Measurements from ENCODE around the gene EFNA5.

EFNA5 gene

GRCh38 chr5:107401470-107402122 lies 269.1 kb downstream of the EFNA5 start:
- Histone ChIP-seq H3K79me2 (ENCODE audit: control insufficient read depth, insufficient read depth, low read length, unreplicated experiment) (peaks cover 4% of the 10 kb centered on the region), H3K27ac (ENCODE audit: low read depth, low read length) (no peak overlapping the region), H2AFZ (ENCODE audit: low read length, unreplicated experiment) (no peak overlapping the region), H3K4me3 (ENCODE audit: low read depth, low read length) (no peak overlapping the region), H3K4me1 (ENCODE audit: control insufficient read depth, insufficient read depth, low read length, unreplicated experiment) (peaks cover 16% of the 10 kb centered on the region), H3K27me3 (ENCODE audit: insufficient read depth, low read length) (no peaks in the 10 kb centered on the region), H3K36me3 (ENCODE audit: insufficient read depth, low read length) (no peaks in the 10 kb centered on the region)

GRCh38 chr5:107400328-107400727 lies 270.4 kb downstream of the EFNA5 start:
- Histone ChIP-seq H3K36me3 (ENCODE audit: insufficient read depth, low read length) (no peaks in the 10 kb centered on the region), H3K4me1 (ENCODE audit: control insufficient read depth, insufficient read depth, low read length, unreplicated experiment) (peaks cover 21% of the 10 kb centered on the region), H2AFZ (ENCODE audit: low read length, unreplicated experiment) (no peak overlapping the region), H3K27me3 (ENCODE audit: insufficient read depth, low read length) (no peaks in the 10 kb centered on the region), H3K27ac (ENCODE audit: low read depth, low read length) (no peak overlapping the region), H3K4me3 (ENCODE audit: low read depth, low read length) (no peak overlapping the region), H3K79me2 (ENCODE audit: control insufficient read depth, insufficient read depth, low read length, unreplicated experiment) (peaks cover 4% of the 10 kb centered on the region)

- Histone ChIP-seq H3K27ac (ENCODE audit: low read depth, low read length) (no peak overlapping the region), H3K79me2 (ENCODE audit: control insufficient read depth, insufficient read depth, low read length, unreplicated experiment) (peaks cover 7% of the 10 kb centered on the region), H3K36me3 (ENCODE audit: insufficient read depth, low read length) (no peaks in the 10 kb centered on the region), H3K27me3 (ENCODE audit: insufficient read depth, low read length) (no peaks in the 10 kb centered on the region), H2AFZ (ENCODE audit: low read length, unreplicated experiment) (no peak overlapping the region), H3K4me1 (ENCODE audit: control insufficient read depth, insufficient read depth, low read length, unreplicated experiment) (peaks cover 26% of the 10 kb centered on the region), H3K4me3 (ENCODE audit: low read depth, low read length) (no peak overlapping the region)
Observed at GRCh38 chr5:107398703-107399102, 272.0 kb downstream of the EFNA5 start.

GRCh38 chr5:107396351-107396690 lies 274.4 kb downstream of the EFNA5 start:
- Histone ChIP-seq H3K79me2 (ENCODE audit: control insufficient read depth, insufficient read depth, low read length, unreplicated experiment) (peaks cover 3% of the 10 kb centered on the region), H3K4me1 (ENCODE audit: control insufficient read depth, insufficient read depth, low read length, unreplicated experiment) (peaks cover 17% of the 10 kb centered on the region), H3K27ac (ENCODE audit: low read depth, low read length) (no peak overlapping the region), H2AFZ (ENCODE audit: low read length, unreplicated experiment) (no peak overlapping the region), H3K36me3 (ENCODE audit: insufficient read depth, low read length) (no peaks in the 10 kb centered on the region), H3K4me3 (ENCODE audit: low read depth, low read length) (no peak overlapping the region), H3K27me3 (ENCODE audit: insufficient read depth, low read length) (no peaks in the 10 kb centered on the region)

- H3K79me2 ChIP-seq (ENCODE audit: control insufficient read depth, insufficient read depth, low read length, unreplicated experiment), result peaks cover 3% of the 10 kb centered on the region
Observed at GRCh38 chr5:107395632-107396350, 274.9 kb downstream of the EFNA5 start.

GRCh38 chr5:107393851-107394250 lies 276.9 kb downstream of the EFNA5 start:
- 0 out of 2 replicates have a peak overlapping the region, but pooled peaks have one; percentile 2 for H3K27ac ChIP-seq (ENCODE audit: low read depth, low read length)
- H3K4me3 ChIP-seq (ENCODE audit: low read depth, low read length), result no peak overlapping the region
- H3K27me3 ChIP-seq (ENCODE audit: insufficient read depth, low read length), result no peaks in the 10 kb centered on the region
- no peaks in the 10 kb centered on the region for H3K36me3 ChIP-seq (ENCODE audit: insufficient read depth, low read length)
- peaks cover 30% of the 10 kb centered on the region for H3K4me1 ChIP-seq (ENCODE audit: control insufficient read depth, insufficient read depth, low read length, unreplicated experiment)
- H2AFZ ChIP-seq (ENCODE audit: low read length, unreplicated experiment), result no peak overlapping the region
- peaks cover 3% of the 10 kb centered on the region for H3K79me2 ChIP-seq (ENCODE audit: control insufficient read depth, insufficient read depth, low read length, unreplicated experiment)

More at GRCh38 chr5:107395632-107396350, 274.9 kb downstream of the EFNA5 start:
- Histone ChIP-seq H3K27ac (ENCODE audit: low read depth, low read length) (no peak overlapping the region), H3K27me3 (ENCODE audit: insufficient read depth, low read length) (no peaks in the 10 kb centered on the region), H3K4me1 (ENCODE audit: control insufficient read depth, insufficient read depth, low read length, unreplicated experiment) (peaks cover 17% of the 10 kb centered on the region), H3K36me3 (ENCODE audit: insufficient read depth, low read length) (no peaks in the 10 kb centered on the region), H3K4me3 (ENCODE audit: low read depth, low read length) (no peak overlapping the region), H2AFZ (ENCODE audit: low read length, unreplicated experiment) (no peak overlapping the region)

- H3K4me1 ChIP-seq (ENCODE audit: control insufficient read depth, insufficient read depth, low read length, unreplicated experiment), result peaks cover 49% of the 10 kb centered on the region
- H3K27ac ChIP-seq (ENCODE audit: low read depth, low read length), result no peak overlapping the region
- H3K36me3 ChIP-seq (ENCODE audit: insufficient read depth, low read length), result no peaks in the 10 kb centered on the region
- H2AFZ ChIP-seq (ENCODE audit: low read length, unreplicated experiment), result no peak overlapping the region
- peaks cover 3% of the 10 kb centered on the region for H3K79me2 ChIP-seq (ENCODE audit: control insufficient read depth, insufficient read depth, low read length, unreplicated experiment)
- no peaks in the 10 kb centered on the region for H3K27me3 ChIP-seq (ENCODE audit: insufficient read depth, low read length)
- H3K4me3 ChIP-seq (ENCODE audit: low read depth, low read length), result no peak overlapping the region
Observed at GRCh38 chr5:107391787-107392186, 278.9 kb downstream of the EFNA5 start.

GRCh38 chr5:107389775-107390148 lies 281.0 kb downstream of the EFNA5 start:
- peaks cover 3% of the 10 kb centered on the region for H3K79me2 ChIP-seq (ENCODE audit: control insufficient read depth, insufficient read depth, low read length, unreplicated experiment)
- no peak overlapping the region for H2AFZ ChIP-seq (ENCODE audit: low read length, unreplicated experiment)
- no peaks in the 10 kb centered on the region for H3K36me3 ChIP-seq (ENCODE audit: insufficient read depth, low read length)
- H3K4me1 ChIP-seq (ENCODE audit: control insufficient read depth, insufficient read depth, low read length, unreplicated experiment), result peaks cover 45% of the 10 kb centered on the region
- H3K4me3 ChIP-seq (ENCODE audit: low read depth, low read length), result no peak overlapping the region; the same call in 1 of the 2 replicates
- H3K27ac ChIP-seq (ENCODE audit: low read depth, low read length), result peak overlapping the region; percentile 95
- no peaks in the 10 kb centered on the region for H3K27me3 ChIP-seq (ENCODE audit: insufficient read depth, low read length)

- Histone ChIP-seq H3K27ac (ENCODE audit: low read depth, low read length) (peak overlapping the region; percentile 95), H3K79me2 (ENCODE audit: control insufficient read depth, insufficient read depth, low read length, unreplicated experiment) (no peaks in the 10 kb centered on the region), H3K4me1 (ENCODE audit: control insufficient read depth, insufficient read depth, low read length, unreplicated experiment) (peaks cover 42% of the 10 kb centered on the region), H2AFZ (ENCODE audit: low read length, unreplicated experiment) (no peak overlapping the region), H3K36me3 (ENCODE audit: insufficient read depth, low read length) (peaks cover 2% of the 10 kb centered on the region; the same call in 1 of the 2 replicates), H3K4me3 (ENCODE audit: low read depth, low read length) (peak overlapping the region; percentile 65), H3K27me3 (ENCODE audit: insufficient read depth, low read length) (no peaks in the 10 kb centered on the region)
Observed at GRCh38 chr5:107389130-107389774, 281.5 kb downstream of the EFNA5 start.

GRCh38 chr5:107388141-107388861 lies 282.4 kb downstream of the EFNA5 start:
- Histone ChIP-seq H3K4me1 (ENCODE audit: control insufficient read depth, insufficient read depth, low read length, unreplicated experiment) (peaks cover 38% of the 10 kb centered on the region), H2AFZ (ENCODE audit: low read length, unreplicated experiment) (no peak overlapping the region), H3K27me3 (ENCODE audit: insufficient read depth, low read length) (no peaks in the 10 kb centered on the region), H3K27ac (ENCODE audit: low read depth, low read length) (peak overlapping the region; percentile 95), H3K79me2 (ENCODE audit: control insufficient read depth, insufficient read depth, low read length, unreplicated experiment) (no peaks in the 10 kb centered on the region), H3K4me3 (ENCODE audit: low read depth, low read length) (peak overlapping the region; percentile 65), H3K36me3 (ENCODE audit: insufficient read depth, low read length) (peaks cover 4% of the 10 kb centered on the region; the same call in 1 of the 2 replicates)

Data from ACC112 (cell line).